PC-3 (cell line): ENCODE results near the gene MPO. TPM values are rescaled to one million over a fixed set of nuclear protein-coding genes. Genes with fewer than 3 reads are reported as not detected.
A peak's percentile ranks its signal among the peaks of the same experiment; 100 is the strongest.

ENCODE experiments used
- ATAC-seq: fragments of 200-7000 bp; cut with Tn5 transposase; 2 replicates; pipeline ENCODE4 v1.9.1; 2020; ENCODE audit warnings: mild to moderate bottlenecking, moderate library complexity
- BruUV-seq: library from RNA; stranded (reverse); fragments of 400-500 nt; replicated peaks from 2 replicates; lab custom pipeline; 2021; lab: Mats Ljungman, UMichigan
- CTCF ChIA-PET: fragments of 300-600 bp; sonication (Branson Sonifier 250); formaldehyde crosslinking; loops from one replicate; lab custom pipeline; 2022; ENCODE audit warnings: antibody characterized with exemption; lab: Charles Lee
- POLR2A ChIA-PET: fragments of 300-600 bp; sonication (Branson Sonifier 250); formaldehyde crosslinking; loops from one replicate; lab custom pipeline; 2022; ENCODE audit warnings: antibody characterized with exemption; ENCODE audit not compliant: unreplicated experiment; lab: Charles Lee
- DNase-seq: peaks from one replicate; pipeline ENCODE4 v3.0.0-alpha.2; 2015
- H2AFZ ChIP-seq: fragments of 300-600 bp; sonication (generic); 2 replicates; pipeline ENCODE4 v1.6.0; 2016; ENCODE audit warnings: antibody characterized with exemption, low read length
- H3F3A ChIP-seq: fragments of 300-600 bp; sonication (generic); one replicate; pipeline ENCODE4 v1.6.0; 2017; ENCODE audit warnings: antibody characterized with exemption, low read length, control low read depth, mild to moderate bottlenecking; ENCODE audit not compliant: unreplicated experiment
- H3K27ac ChIP-seq: fragments of 300-600 bp; sonication (generic); 2 replicates; pipeline ENCODE4 v1.5.1; 2016; ENCODE audit warnings: mild to moderate bottlenecking, low read length
- H3K27me3 ChIP-seq: fragments of 300-600 bp; sonication (generic); 2 replicates; pipeline ENCODE4 v1.6.1; 2016; ENCODE audit warnings: low read length, mixed read lengths
- H3K36me3 ChIP-seq: fragments of 300-600 bp; sonication (generic); 2 replicates; pipeline ENCODE4 v1.6.1; 2016; ENCODE audit warnings: low read depth, mixed run types, low read length, mixed read lengths
- H3K4me1 ChIP-seq: fragments of 300-600 bp; sonication (generic); 2 replicates; pipeline ENCODE4 v1.5.1; 2016; ENCODE audit warnings: low read length; ENCODE audit not compliant: insufficient read depth
- H3K4me2 ChIP-seq: fragments of 300-600 bp; sonication (generic); 2 replicates; pipeline ENCODE4 v1.6.0; 2016; ENCODE audit warnings: low read length
- H3K4me3 ChIP-seq: fragments of 300-600 bp; sonication (generic); 2 replicates; pipeline ENCODE4 v1.5.1; 2016; ENCODE audit warnings: mild to moderate bottlenecking, low read length, mixed read lengths
- H3K79me2 ChIP-seq: fragments of 300-600 bp; sonication (generic); 2 replicates; pipeline ENCODE4 v1.6.1; 2017; ENCODE audit warnings: low read length, mixed read lengths
- H3K9ac ChIP-seq: fragments of 300-600 bp; sonication (generic); 2 replicates; pipeline ENCODE4 v1.6.0; 2016; ENCODE audit warnings: mild to moderate bottlenecking, low read length
- H3K9me2 ChIP-seq: fragments of 300-600 bp; sonication (generic); replicated peaks from 2 replicates; pipeline ENCODE4 v1.6.1; 2016; ENCODE audit warnings: mixed run types, low read length, mixed read lengths
- H3K9me3 ChIP-seq: fragments of 300-600 bp; sonication (generic); 2 replicates; pipeline ENCODE4 v1.6.1; 2016; ENCODE audit warnings: low read length, mixed read lengths
- H4K20me1 ChIP-seq: fragments of 300-600 bp; sonication (generic); 2 replicates; pipeline ENCODE4 v1.6.1; 2016; ENCODE audit warnings: low read length, mixed read lengths
- EZH2 ChIP-seq: fragments of 300-600 bp; sonication (generic); IDR thresholded peaks from one replicate; pipeline ENCODE4 v1.6.1; 2017; ENCODE audit warnings: antibody characterized with exemption, mild to moderate bottlenecking, low read length; ENCODE audit not compliant: unreplicated experiment
- EZH2phosphoT487 ChIP-seq: fragments of 300-600 bp; sonication (generic); IDR thresholded peaks from 2 replicates; pipeline ENCODE4 v1.6.1; 2018; ENCODE audit warnings: mild to moderate bottlenecking, antibody characterized with exemption, low read length, borderline replicate concordance
- intact Hi-C: fragments of 100-400 bp; cut with micrococcal nuclease; formaldehyde crosslinking; loops from 2 replicates; pipeline ENCODE4 v1.9.0; 2023
- total RNA-seq: library from RNA; depleted of rRNA; stranded (reverse); fragments of >200 nt; gene quantifications from 2 replicates; pipeline ENCODE4 v1.2.3, GENCODE V29; 2014
- TF ChIP-seq, protein P1 (sequence below): fragments of 300-600 bp; sonication (generic); conservative IDR thresholded peaks from 2 replicates; pipeline ENCODE4 v1.5.1; 2017; ENCODE audit warnings: antibody characterized with exemption, low read depth, mild to moderate bottlenecking, low read length

MPO gene
- total RNA-seq, 1 experiment from 2014 or later = not detected

DNA sequence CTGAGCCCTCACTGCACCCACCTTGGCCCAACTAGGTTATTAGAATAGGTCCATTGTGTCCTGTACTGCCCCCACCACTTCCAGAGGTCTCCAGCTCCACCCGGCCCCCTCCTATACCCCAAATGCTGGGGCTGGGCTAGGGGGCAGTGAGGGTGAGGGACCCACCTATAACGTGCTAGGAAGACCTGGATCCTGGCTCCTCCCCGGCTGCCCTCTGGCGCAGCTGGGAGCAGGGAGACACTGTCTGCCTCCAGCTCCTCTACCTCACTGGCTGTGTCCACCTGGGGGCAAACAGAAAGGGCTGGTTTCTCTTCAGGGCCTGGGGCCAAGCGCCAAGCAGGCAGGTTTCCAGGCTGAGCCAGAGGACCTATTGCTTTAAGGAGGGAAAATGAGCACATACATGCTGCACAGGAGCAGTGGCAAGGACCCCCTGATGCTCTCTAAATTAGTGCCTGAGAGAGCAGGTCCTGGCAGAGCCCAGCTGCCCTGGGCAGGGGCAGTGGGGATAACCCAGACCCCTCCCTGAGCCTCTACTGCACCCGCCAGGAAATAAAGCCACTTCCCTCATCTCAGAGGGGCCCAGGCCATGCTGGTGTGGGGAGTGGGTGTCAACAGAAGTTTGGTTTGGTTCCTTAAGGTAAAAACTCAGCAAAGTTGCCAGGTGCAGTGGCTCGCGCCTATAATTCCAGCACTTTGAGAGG, 35.7 kb upstream of the MPO start:
- Histone ChIP-seq H3K79me2 (no peaks in the 10 kb centered on the region), H3K27me3 (no peaks in the 10 kb centered on the region), H3K36me3 (no peaks in the 10 kb centered on the region), H3K4me2 (no peak overlapping the region), H3K9me3 (no peaks in the 10 kb centered on the region), H2AFZ (no peak overlapping the region), H3F3A (no peaks in the 10 kb centered on the region), H4K20me1 (no peaks in the 10 kb centered on the region), H3K27ac (no peak overlapping the region), H3K9me2 (no peaks in the 10 kb centered on the region), H3K9ac (no peak overlapping the region), H3K4me3 (no peak overlapping the region), H3K4me1 (peaks cover 17% of the 10 kb centered on the region)
- TF ChIP-seq, protein P1, sequence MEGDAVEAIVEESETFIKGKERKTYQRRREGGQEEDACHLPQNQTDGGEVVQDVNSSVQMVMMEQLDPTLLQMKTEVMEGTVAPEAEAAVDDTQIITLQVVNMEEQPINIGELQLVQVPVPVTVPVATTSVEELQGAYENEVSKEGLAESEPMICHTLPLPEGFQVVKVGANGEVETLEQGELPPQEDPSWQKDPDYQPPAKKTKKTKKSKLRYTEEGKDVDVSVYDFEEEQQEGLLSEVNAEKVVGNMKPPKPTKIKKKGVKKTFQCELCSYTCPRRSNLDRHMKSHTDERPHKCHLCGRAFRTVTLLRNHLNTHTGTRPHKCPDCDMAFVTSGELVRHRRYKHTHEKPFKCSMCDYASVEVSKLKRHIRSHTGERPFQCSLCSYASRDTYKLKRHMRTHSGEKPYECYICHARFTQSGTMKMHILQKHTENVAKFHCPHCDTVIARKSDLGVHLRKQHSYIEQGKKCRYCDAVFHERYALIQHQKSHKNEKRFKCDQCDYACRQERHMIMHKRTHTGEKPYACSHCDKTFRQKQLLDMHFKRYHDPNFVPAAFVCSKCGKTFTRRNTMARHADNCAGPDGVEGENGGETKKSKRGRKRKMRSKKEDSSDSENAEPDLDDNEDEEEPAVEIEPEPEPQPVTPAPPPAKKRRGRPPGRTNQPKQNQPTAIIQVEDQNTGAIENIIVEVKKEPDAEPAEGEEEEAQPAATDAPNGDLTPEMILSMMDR = no peak
- no peak for TF ChIP-seq EZH2phosphoT487
- TF ChIP-seq EZH2 = no peak
- no peak for DNase-seq
- no TSS peak for BruUV-seq
- CTCF ChIA-PET = interaction anchor here (0.6 to 3.6 kb wide), 5 partner anchors 9 to 135 kb away, joined by 3 to 61 read pairs (median 17); partner anchors contain the start of genes RNF43 and SUPT4H1
- no peak for ATAC-seq
- POLR2A ChIA-PET = no interaction called here
- intact Hi-C loops = no loop called here

DNA sequence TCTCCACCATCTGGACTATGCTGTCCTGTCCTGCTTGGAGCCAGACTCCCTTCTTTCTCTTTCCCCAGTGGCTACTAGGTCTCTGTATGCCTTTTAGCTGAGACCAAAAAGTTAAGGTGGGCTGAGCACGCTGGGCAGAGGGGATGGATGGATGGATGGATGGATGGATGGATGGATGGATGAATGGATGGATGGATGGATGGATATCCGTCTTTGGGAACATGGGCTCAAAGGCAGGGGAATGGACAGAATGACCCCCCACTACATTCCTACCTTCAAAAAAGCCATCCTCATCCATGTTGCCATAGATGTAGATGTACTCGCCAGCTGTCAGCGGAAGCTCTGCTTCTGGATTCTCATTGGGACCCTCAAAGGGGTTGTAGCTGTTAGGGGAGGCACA, 35.0 kb upstream of the MPO start:
- no peaks in the 10 kb centered on the region for H3K36me3 ChIP-seq
- no TSS peak for BruUV-seq
- POLR2A ChIA-PET = no interaction called here
- no peak overlapping the region for H3K27ac ChIP-seq
- H2AFZ ChIP-seq = no peak overlapping the region
- no peaks in the 10 kb centered on the region for H3K9me2 ChIP-seq
- H3K9ac ChIP-seq = no peak overlapping the region
- H3K79me2 ChIP-seq = no peaks in the 10 kb centered on the region
- H4K20me1 ChIP-seq = no peaks in the 10 kb centered on the region
- CTCF ChIA-PET = interaction anchor here (0.6 to 3.6 kb wide), 4 partner anchors 10 to 839 kb away, joined by 3 to 61 read pairs (median 4); partner anchors contain the start of genes RNF43 and SKA2
- H3K4me2 ChIP-seq = no peak overlapping the region
- intact Hi-C loops = no loop called here
- DNase-seq (no peak), ATAC-seq (no peak)
- peaks cover 17% of the 10 kb centered on the region for H3K4me1 ChIP-seq
- no peak for TF ChIP-seq EZH2
- no peak for TF ChIP-seq EZH2phosphoT487
- TF ChIP-seq, protein P1 = no peak
- H3K9me3 ChIP-seq = no peaks in the 10 kb centered on the region
- H3K27me3 ChIP-seq = no peaks in the 10 kb centered on the region
- H3K4me3 ChIP-seq = no peak overlapping the region
- H3F3A ChIP-seq = no peaks in the 10 kb centered on the region

DNA sequence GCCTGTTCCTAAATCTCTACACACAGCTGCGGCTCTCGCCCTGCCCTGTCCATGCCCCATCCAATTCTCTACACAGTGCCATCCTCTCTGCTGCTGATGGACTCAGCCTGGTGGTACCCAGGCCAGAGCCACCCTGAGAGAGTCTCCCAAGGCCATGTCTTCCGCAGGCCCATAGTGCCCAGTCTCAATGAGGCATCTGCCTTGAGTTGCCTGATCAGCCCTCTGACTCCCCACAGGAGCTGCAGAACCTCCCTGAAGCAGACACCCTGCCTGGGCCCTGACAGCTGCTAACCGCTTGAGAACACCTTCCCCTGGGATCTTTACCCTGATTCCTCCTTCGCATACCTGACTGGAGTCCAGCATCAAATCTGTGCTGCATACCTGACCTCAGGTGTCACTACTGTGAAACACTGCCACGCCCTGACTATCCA, 34.6 kb upstream of the MPO start:
- H3K4me3 ChIP-seq = no peak overlapping the region
- no TSS peak for BruUV-seq
- H3K9me3 ChIP-seq = no peaks in the 10 kb centered on the region
- H3K9ac ChIP-seq = no peak overlapping the region
- TF ChIP-seq EZH2phosphoT487 (no peak), EZH2 (no peak)
- TF ChIP-seq, protein P1 = no peak
- POLR2A ChIA-PET = no interaction called here
- no peak overlapping the region for H3K4me2 ChIP-seq
- peak; percentile 72 for DNase-seq
- no peaks in the 10 kb centered on the region for H3F3A ChIP-seq
- no peaks in the 10 kb centered on the region for H4K20me1 ChIP-seq
- H2AFZ ChIP-seq = no peak overlapping the region
- CTCF ChIA-PET = interaction anchor here (0.6 to 3.6 kb wide), 3 partner anchors 11 to 840 kb away, joined by 3 to 61 read pairs (median 4); partner anchors contain the start of genes RNF43 and SKA2
- peaks cover 17% of the 10 kb centered on the region for H3K4me1 ChIP-seq
- H3K27ac ChIP-seq = no peak overlapping the region
- ATAC-seq = peak; percentile 17; the same call in 1 of the 2 replicates
- H3K79me2 ChIP-seq = no peaks in the 10 kb centered on the region
- H3K36me3 ChIP-seq = no peaks in the 10 kb centered on the region
- H3K9me2 ChIP-seq = no peaks in the 10 kb centered on the region
- intact Hi-C loops = no loop called here
- H3K27me3 ChIP-seq = no peaks in the 10 kb centered on the region
